ENCODE results near the gene C12orf57.
A peak's percentile ranks its signal among the peaks of the same experiment; 100 is the strongest.

Gene C12orf57

DNA sequence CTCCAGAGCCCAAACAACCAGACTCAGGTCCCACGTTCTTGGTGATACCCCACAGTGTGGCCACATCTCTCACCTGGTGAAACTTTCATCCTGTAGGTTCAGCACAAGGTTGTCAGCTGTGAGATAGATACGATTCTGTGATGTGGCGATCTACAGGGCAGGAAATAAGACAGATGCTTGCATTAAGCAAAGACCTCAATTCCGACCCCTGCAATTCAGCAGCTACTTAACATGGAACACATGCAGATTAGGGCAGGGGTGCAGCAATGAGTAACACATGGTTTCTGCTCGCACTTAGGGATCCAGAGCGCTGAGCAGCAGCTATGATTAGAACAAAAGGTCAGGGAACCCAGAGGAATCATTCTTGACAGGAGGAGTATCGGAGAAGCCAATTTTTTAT lies 22.5 kb downstream of the C12orf57 start:
- DNase-seq: no peak

- no peak for DNase-seq
Observed at GRCh38 chr12:6967651-6968100, 23.9 kb downstream of the C12orf57 start.

GRCh38 chr12:6968426-6968825 lies 24.6 kb downstream of the C12orf57 start:
- DNase-seq: no peak

DNA sequence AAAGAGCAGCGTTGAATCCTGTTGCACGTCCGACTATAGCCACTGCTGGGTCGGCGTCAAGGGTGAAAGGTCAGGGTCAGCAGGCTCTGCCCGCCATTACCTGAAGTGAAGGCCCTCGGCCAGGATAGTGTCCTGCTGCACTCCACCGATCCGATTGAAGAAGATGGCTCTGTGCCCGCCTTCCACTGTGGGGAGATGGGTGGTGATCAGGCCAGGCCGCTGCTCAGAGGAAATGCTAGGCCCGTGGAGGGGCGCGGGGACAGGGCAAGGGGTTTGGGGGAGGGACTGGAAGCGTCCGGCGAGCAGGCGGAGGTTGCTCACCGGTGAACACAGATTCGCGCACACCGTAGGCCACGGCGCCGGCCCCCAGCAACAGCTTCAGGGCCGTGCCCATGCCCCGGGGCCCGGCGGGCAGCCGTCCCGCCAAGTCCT lies 26.3 kb downstream of the C12orf57 start:
- no peak for DNase-seq

DNA sequence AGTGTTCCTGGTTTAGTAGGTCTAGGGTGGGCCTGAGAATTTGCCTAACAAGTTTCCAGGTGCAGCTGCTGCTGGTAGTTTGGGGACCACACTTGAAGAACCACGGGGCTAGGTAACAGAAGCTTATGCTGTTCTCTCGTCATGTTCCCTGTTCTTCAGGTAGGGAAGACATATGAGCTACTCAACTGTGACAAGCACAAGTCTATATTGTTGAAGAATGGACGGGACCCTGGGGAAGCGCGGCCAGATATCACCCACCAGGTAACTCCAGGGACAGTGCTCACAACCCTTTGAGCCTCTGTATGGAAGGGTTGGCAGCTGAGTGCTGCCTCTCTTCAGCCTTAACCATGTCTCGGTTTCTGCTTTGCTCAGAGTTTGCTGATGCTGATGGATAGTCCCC lies 30.4 kb downstream of the C12orf57 start:
- no peak for DNase-seq

DNA sequence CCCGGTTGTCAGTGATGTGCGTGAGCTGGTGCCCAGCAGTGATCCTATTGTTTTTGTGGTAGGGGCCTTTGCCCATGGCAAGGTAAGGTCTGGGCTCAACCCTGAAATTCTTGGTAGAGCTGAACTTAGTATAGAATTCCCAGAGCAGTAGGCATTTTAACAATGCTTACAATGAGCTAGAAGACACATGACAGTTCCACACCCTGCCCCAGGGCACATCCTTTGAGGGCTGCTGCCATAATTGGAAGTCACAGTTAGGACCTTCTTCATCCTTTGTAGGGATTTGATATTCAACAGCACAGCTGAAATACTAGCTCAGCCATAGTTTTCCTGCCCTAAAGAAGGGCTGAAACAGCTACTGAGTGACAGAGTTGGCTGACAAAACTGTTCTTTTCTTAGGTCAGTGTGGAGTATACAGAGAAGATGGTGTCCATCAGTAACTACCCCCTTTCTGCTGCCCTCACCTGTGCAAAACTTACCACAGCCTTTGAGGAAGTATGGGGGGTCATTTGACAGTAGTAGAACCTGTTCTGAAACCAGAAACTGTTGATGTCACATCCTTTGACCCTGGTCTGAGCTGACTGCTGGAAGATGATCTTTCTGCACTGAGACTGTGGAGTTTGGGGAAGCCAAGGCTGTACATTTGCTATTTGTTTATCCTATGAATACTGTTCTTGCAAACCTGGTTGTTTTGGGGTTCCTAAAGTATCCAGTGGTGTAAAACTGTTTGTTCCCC lies 31.6 kb downstream of the C12orf57 start:
- no peak for DNase-seq

DNA sequence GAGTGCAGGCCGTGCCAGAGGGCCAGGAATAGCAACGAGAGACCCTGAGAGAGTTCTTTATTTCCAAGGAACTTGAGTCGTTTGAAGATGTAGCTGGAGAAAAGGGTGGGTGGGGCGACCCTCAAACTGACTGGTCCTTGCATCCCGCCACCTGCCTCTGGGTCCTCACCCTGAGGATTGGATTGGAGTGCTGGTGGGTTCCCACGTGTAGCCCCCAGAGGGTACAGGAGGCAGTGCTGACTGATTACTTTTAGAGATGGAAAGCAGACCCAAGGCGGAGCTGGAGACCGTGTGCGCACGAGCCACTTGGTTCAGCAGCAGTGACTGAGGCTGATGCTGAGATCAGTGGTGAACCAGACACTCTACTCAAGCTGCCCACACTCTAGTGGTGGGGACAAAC lies 33.8 kb downstream of the C12orf57 start:
- DNase-seq: peak; percentile 3

- no peak for DNase-seq
Observed at GRCh38 chr12:6978188-6978587, 34.4 kb downstream of the C12orf57 start.

DNA sequence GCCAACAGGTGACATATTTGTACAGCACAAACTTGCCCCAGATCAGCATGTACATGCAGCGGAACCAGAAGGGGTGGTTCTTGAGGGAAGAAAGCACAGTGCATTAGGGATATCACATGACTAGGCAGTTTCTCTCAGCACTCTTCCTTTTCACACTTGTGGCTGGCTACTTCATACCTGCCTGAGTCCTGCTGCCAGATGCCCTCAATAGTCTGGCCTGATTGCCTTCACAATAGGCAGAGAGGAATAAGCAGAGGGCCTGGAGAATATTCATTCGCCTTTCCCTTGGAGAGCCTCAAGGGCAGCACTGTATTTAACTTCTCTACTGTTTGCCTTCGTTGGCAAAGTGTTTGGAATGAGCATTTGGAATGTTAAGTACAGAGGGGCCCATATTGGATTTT lies 34.8 kb downstream of the C12orf57 start:
- peak; percentile 35 for DNase-seq

GRCh38 chr12:6979021-6979420 lies 35.2 kb downstream of the C12orf57 start:
- DNase-seq: peak; percentile 4

GRCh38 chr12:6979453-6979852 lies 35.6 kb downstream of the C12orf57 start:
- DNase-seq: no peak

DNA sequence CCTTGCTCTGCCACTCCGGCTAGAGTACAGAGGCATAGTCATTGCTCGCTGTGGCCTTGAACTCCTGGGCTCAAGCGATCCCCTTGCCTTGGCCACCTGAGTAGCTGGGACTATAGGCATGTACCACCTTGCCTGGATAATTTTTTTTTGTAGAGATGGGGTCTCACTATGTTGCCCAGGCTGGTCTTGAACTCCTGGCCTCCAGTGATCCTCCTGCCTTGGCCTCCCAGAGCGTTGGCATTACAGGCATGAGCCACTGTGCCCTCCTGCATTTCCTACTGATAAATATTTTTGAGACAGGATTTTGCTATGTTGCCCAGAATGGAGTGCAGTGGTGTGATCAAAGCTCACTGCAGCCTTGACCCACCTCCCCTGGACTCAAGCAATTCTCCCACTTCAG lies 36.3 kb downstream of the C12orf57 start:
- DNase-seq: no peak

- DNase-seq: no peak
Observed at GRCh38 chr12:6980740-6981139, 36.9 kb downstream of the C12orf57 start.

DNA sequence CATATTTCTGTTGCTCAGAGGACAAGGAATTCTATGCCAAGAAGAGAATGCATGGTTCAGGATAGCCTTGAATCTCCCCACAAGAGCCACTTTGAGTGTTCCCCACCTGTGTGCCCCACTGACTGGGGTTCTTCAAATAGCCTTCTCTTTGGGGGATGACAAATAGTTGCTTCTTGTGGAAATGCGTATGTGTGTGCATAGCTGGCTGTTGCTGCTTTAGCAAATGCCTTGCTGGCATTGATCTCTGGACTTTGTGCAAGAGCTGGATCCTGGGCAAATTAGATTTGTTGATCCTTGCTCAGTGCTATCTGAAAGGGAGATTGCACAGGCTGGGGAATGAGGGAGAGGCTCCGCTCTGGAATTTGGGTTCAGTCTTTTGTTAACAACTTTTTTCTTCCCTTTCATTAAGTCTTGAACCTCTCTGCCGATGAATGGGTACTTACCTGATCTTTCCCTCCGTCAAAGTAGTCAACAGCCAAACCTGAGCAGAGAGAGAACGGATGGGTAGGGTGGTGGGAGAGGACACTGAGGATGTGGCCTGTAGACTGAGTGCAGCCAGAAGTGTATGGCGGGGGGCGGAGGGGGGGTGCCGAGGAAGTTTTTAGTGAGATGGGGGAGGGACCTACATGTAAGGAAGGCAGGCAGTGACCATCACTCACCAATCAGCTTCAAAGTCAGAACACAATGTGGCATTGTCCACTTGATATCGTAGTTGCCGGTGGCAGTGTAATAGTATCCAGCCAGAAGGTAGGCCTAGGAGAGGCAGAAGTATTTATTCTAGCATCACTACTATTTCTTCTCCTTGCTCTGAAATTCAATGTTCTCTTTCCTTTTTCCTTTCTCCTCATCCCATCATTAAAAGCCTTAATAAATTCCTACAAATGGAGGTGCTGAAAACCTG lies 37.6 kb downstream of the C12orf57 start:
- DNase-seq: no peak

DNA sequence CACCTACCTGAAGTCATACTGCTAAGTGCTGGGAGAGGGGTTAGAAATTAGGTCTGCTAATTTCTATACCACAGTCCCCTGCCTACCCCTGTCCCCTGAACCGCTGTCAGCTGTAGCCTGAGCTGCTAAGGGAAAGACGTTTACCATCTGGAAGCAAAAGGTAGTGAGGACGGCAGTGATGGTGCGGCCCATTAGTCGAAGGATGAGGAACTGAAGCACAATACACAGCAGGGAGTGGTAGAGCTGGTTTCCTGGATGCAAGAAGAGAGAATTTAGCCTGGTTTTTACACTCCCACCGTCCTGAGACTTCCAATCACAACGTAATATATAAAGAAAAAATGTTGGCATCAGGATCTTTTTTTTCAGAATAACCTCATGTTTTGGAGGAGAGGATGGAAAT lies 38.7 kb downstream of the C12orf57 start:
- DNase-seq: no peak

DNA sequence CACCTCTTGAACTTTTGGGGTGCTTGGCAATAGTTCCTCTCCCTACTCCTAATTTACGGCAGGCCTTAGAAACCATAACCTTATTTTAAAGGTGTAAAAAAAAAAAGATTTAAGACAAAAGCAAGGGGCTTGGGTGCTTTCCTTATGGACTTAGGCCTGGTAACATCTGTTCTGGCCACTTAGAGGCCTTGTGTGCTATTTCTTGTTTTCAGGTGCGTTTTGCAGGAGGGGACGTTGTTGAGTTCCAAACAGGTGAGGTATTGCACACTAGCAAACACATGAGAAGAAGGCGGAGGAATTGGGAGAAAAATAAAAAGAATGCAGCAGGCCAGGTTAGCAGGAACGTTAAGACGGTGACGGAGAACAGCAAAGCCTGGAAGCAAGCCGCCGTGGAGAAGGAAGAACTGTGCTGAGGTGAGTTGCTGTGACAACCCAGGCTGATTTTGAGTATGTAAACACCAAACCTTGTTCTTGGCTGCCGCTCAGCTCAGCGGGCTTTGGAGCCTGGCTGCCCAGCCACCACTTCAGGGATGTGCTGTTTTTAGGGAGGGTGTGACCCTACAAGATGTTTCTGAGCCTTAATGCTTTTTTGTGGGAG lies 44.2 kb downstream of the C12orf57 start:
- DNase-seq: no peak

All from hematopoietic multipotent progenitor cell treated with erythropoietin and hydrocortisone succinate and interleukin-3 and kit ligand, for 6 days (in vitro differentiated cells).